ENCODE measurements around the gene CEP350.

- no peak for TF ChIP-seq ZNF274 (IDR thresholded peaks at IDR 0.05; ENCODE audit: low read depth, low read length)
- no peak for TF ChIP-seq YY1 (IDR thresholded peaks at IDR 0.05; ENCODE audit: insufficient read depth, insufficient read length)
Measured at GRCh38 chr1:180057883-180058396, 103.3 kb downstream of the CEP350 start.

Data from NT2/D1 (cell line).